Neural cell (in vitro differentiated cells): ENCODE data around the gene HLTF. TPM values are rescaled to one million over a fixed set of nuclear protein-coding genes. Genes with fewer than 3 reads are reported as not detected.

ENCODE experiments used
- H2AFZ ChIP-seq: fragments of 200-600, 300-800 bp; sonication (generic), shearing (Covaris generic); 2 replicates; pipeline ENCODE4 v1.6.0; 2014; ENCODE audit warnings: low read depth, mild to moderate bottlenecking, antibody characterized with exemption, low read length, moderate library complexity
- H3F3A ChIP-seq: fragments of 200-600 bp; shearing (Covaris generic); 2 replicates; pipeline ENCODE4 v1.6.1; 2016; ENCODE audit warnings: mild to moderate bottlenecking, moderate library complexity, mixed read lengths, antibody characterized with exemption, low read length; ENCODE audit not compliant: insufficient read depth, poor library complexity, severe bottlenecking
- H3K27ac ChIP-seq: fragments of 200-600, 300-800 bp; sonication (generic), shearing (Covaris generic); 2 replicates; pipeline ENCODE4 v1.5.1; 2014; ENCODE audit warnings: mild to moderate bottlenecking, low read length, moderate library complexity
- H3K27me3 ChIP-seq: fragments of 300-800, 200-600 bp; sonication (generic), shearing (Covaris generic); 2 replicates; pipeline ENCODE4 v1.6.0; 2014; ENCODE audit warnings: mild to moderate bottlenecking, low read depth, low read length, moderate library complexity; ENCODE audit not compliant: insufficient read depth
- H3K36me3 ChIP-seq: fragments of 300-800, 200-600 bp; sonication (generic), shearing (Covaris generic); 2 replicates; pipeline ENCODE4 v1.5.1; 2014; ENCODE audit warnings: mild to moderate bottlenecking, antibody characterized with exemption, low read length, moderate library complexity; ENCODE audit not compliant: insufficient read depth
- H3K4me2 ChIP-seq: fragments of 300-800, 200-600 bp; sonication (generic), shearing (Covaris generic); 2 replicates; pipeline ENCODE4 v1.6.0; 2014; ENCODE audit warnings: mild to moderate bottlenecking, low read length
- H3K4me3 ChIP-seq: fragments of 300-800, 200-600 bp; sonication (generic), shearing (Covaris generic); 2 replicates; pipeline ENCODE4 v1.5.1; 2014; ENCODE audit warnings: mild to moderate bottlenecking, low read length, moderate library complexity
- H3K79me2 ChIP-seq: fragments of 200-600 bp; shearing (Covaris generic); replicated peaks from 2 replicates; pipeline ENCODE4 v1.6.0; 2014; ENCODE audit warnings: mild to moderate bottlenecking, low read length, moderate library complexity; ENCODE audit not compliant: insufficient read depth
- H3K9ac ChIP-seq: fragments of 300-800, 200-600 bp; sonication (generic), shearing (Covaris generic); 2 replicates; pipeline ENCODE4 v1.6.1; 2016; ENCODE audit warnings: mild to moderate bottlenecking, low read length, mixed read lengths
- H3K9me2 ChIP-seq: fragments of 200-600 bp; shearing (Covaris generic); 2 replicates; pipeline ENCODE4 v1.6.1; 2016; ENCODE audit warnings: mild to moderate bottlenecking, low read length, mixed read lengths; ENCODE audit not compliant: insufficient read depth
- H3K9me3 ChIP-seq: fragments of 200-600, 300-800 bp; sonication (generic), shearing (Covaris generic); 2 replicates; pipeline ENCODE4 v1.6.1; 2016; ENCODE audit warnings: mild to moderate bottlenecking, mixed run types, low read length, moderate library complexity, mixed read lengths
- H4K20me1 ChIP-seq: fragments of 200-600 bp; shearing (Covaris generic); 2 replicates; pipeline ENCODE4 v1.6.1; 2016; ENCODE audit warnings: mild to moderate bottlenecking, mixed run types; ENCODE audit not compliant: insufficient read depth
- CTCF ChIP-seq: fragments of 450-650 bp; IDR thresholded peaks from 2 replicates; pipeline ENCODE4 v1.5.1; 2014; ENCODE audit warnings: antibody characterized with exemption, mild to moderate bottlenecking, moderate library complexity; ENCODE audit not compliant: poor library complexity, severe bottlenecking
- EP300 ChIP-seq: fragments of 450-650 bp; conservative IDR thresholded peaks from 2 replicates; pipeline ENCODE4 v1.6.1; 2014; ENCODE audit warnings: antibody characterized with exemption, mild to moderate bottlenecking, moderate library complexity; ENCODE audit not compliant: poor library complexity, severe bottlenecking
- EZH2 ChIP-seq: fragments of 200-600, 300-800 bp; shearing (Covaris generic), sonication (generic); IDR thresholded peaks from 2 replicates; pipeline ENCODE4 v1.6.1; 2014; ENCODE audit warnings: antibody characterized with exemption, low read length, borderline replicate concordance, mild to moderate bottlenecking; ENCODE audit not compliant: insufficient read depth, poor library complexity, severe bottlenecking
- MXI1 ChIP-seq: fragments of 450-650 bp; conservative IDR thresholded peaks from 2 replicates; pipeline ENCODE4 v1.6.1; 2014; ENCODE audit warnings: antibody characterized with exemption, mild to moderate bottlenecking; ENCODE audit not compliant: poor library complexity, severe bottlenecking
- POLR2AphosphoS5 ChIP-seq: IDR thresholded peaks from 2 replicates; pipeline ENCODE4 v1.6.1; 2012
- RAD21 ChIP-seq: fragments of 450-650 bp; conservative IDR thresholded peaks from 2 replicates; pipeline ENCODE4 v1.6.1; 2014; ENCODE audit warnings: antibody characterized with exemption, mild to moderate bottlenecking, moderate library complexity
- REST ChIP-seq: IDR thresholded peaks from 2 replicates; pipeline ENCODE4 v1.6.1; 2012; ENCODE audit warnings: borderline replicate concordance
- SMC3 ChIP-seq: fragments of 450-650 bp; conservative IDR thresholded peaks from 2 replicates; pipeline ENCODE4 v1.6.1; 2014; ENCODE audit warnings: antibody characterized with exemption, mild to moderate bottlenecking, moderate library complexity; ENCODE audit not compliant: poor library complexity
- TAF1 ChIP-seq: IDR thresholded peaks from 2 replicates; pipeline ENCODE4 v1.6.1; 2012; ENCODE audit warnings: low read depth
- polyA plus RNA-seq: library from polyadenylated mRNA; depleted of rRNA; stranded (reverse); fragments of >200 nt; gene quantifications from 2 replicates; pipeline ENCODE4 v1.2.3, GENCODE V29; 2014

HLTF gene
- polyA plus RNA-seq, 1 donor from 2014 or later = 164 TPM

- no peaks in the 10 kb centered on the region for H3K79me2 ChIP-seq
- no peak overlapping the region for H3K9ac ChIP-seq
- no peaks in the 10 kb centered on the region for H3F3A ChIP-seq
- TF ChIP-seq CTCF = no peak
- no peak for TF ChIP-seq EZH2
- TF ChIP-seq SMC3 = no peak
- no peak for TF ChIP-seq TAF1
- no peak for TF ChIP-seq POLR2AphosphoS5
- H4K20me1 ChIP-seq = no peaks in the 10 kb centered on the region
- H3K36me3 ChIP-seq = no peaks in the 10 kb centered on the region
- no peak overlapping the region for H3K4me3 ChIP-seq
- no peak overlapping the region for H3K27ac ChIP-seq
- no peak overlapping the region for H2AFZ ChIP-seq
- no peaks in the 10 kb centered on the region for H3K9me2 ChIP-seq
- no peaks in the 10 kb centered on the region for H3K9me3 ChIP-seq
- no peaks in the 10 kb centered on the region for H3K27me3 ChIP-seq
- no peak overlapping the region for H3K4me2 ChIP-seq
These were observed 28.8 kb upstream of the HLTF start for GRCh38 chr3:149115114-149115513.

- Histone ChIP-seq H3F3A (no peaks in the 10 kb centered on the region), H3K79me2 (no peaks in the 10 kb centered on the region), H3K36me3 (no peaks in the 10 kb centered on the region), H3K27ac (no peak overlapping the region), H4K20me1 (no peaks in the 10 kb centered on the region), H3K9me3 (no peaks in the 10 kb centered on the region), H3K9me2 (no peaks in the 10 kb centered on the region), H3K9ac (no peak overlapping the region), H2AFZ (no peak overlapping the region), H3K27me3 (no peaks in the 10 kb centered on the region), H3K4me3 (no peak overlapping the region), H3K4me2 (no peak overlapping the region)
- no peak for TF ChIP-seq RAD21
- TF ChIP-seq SMC3 = no peak
- no peak for TF ChIP-seq REST
- TF ChIP-seq EZH2 = no peak
- no peak for TF ChIP-seq EP300
- TF ChIP-seq TAF1 = no peak
- no peak for TF ChIP-seq MXI1
- no peak for TF ChIP-seq CTCF
- no peak for TF ChIP-seq POLR2AphosphoS5
These were observed 28.1 kb upstream of the HLTF start for GRCh38 chr3:149114458-149114857.
